Endothelial cell of umbilical vein (primary cell): ENCODE results near the gene REEP3. TPM values are rescaled to one million over a fixed set of nuclear protein-coding genes. Genes with fewer than 3 reads are reported as not detected.

ENCODE experiments used
- BruUV-seq: library from RNA; stranded (reverse); fragments of 400-500 nt; replicated peaks from 2 replicates; lab custom pipeline; 2021; lab: Mats Ljungman, UMichigan
- CTCF ChIA-PET: fragments of 300-600, 350-600 bp; sonication (Branson Sonifier 250); formaldehyde crosslinking; loops from one replicate; lab custom pipeline; 2021; ENCODE audit warnings: antibody characterized with exemption, inconsistent platforms; lab: Charles Lee
- POLR2A ChIA-PET: fragments of 300-600, 350-600 bp; sonication (Branson Sonifier 250); formaldehyde crosslinking; loops from one replicate; lab custom pipeline; 2021; ENCODE audit warnings: antibody characterized with exemption, inconsistent platforms; lab: Charles Lee
- DNase-seq: peaks from one replicate; pipeline ENCODE4 v3.0.0-alpha.2; 2011; ENCODE audit warnings: low read depth, low spot score
- FAIRE-seq: peaks from 2 replicates; lab custom pipeline; 2011; peaks lifted over from hg19 to GRCh38; lab: Jason Lieb, UNC
- H2AFZ ChIP-seq: 2 replicates; pipeline ENCODE4 v1.6.0; 2012; ENCODE audit warnings: low read depth, low read length, control low read depth, inconsistent platforms
- H3K27ac ChIP-seq: 2 replicates; pipeline ENCODE4 v1.5.1; 2011; ENCODE audit warnings: low read depth, mild to moderate bottlenecking, control low read depth, low read length, moderate library complexity; ENCODE audit not compliant: insufficient read depth
- H3K27me3 ChIP-seq, 2 experiments: 2 replicates each; pipeline versions ENCODE4 v1.6.0 to v1.6.1; 2011; ENCODE audit warnings: low read length in 2 of 2, mixed read lengths in 1 of 2; ENCODE audit not compliant: control insufficient read depth in 2 of 2, insufficient read depth in 2 of 2
- H3K36me3 ChIP-seq, 2 experiments: 2 replicates in 1 of 2; 3 replicates in 1 of 2; pipeline ENCODE4 v1.5.1; 2011; ENCODE audit warnings: low read length in 2 of 2, mild to moderate bottlenecking in 1 of 2, moderate library complexity in 1 of 2; ENCODE audit not compliant: control insufficient read depth in 2 of 2, insufficient read depth in 2 of 2; ENCODE audit errors: extremely low read depth in 1 of 2
- H3K4me1 ChIP-seq: 3 replicates; pipeline ENCODE4 v1.5.1; 2011; ENCODE audit warnings: mild to moderate bottlenecking, low read length; ENCODE audit not compliant: control insufficient read depth, insufficient read depth; ENCODE audit errors: extremely low read depth
- H3K4me2 ChIP-seq: 2 replicates; pipeline ENCODE4 v1.6.1; 2011; ENCODE audit warnings: low read length, control low read depth, mixed read lengths; ENCODE audit not compliant: insufficient read depth
- H3K4me3 ChIP-seq, 3 experiments: fragments of 200-600 bp in 1 of 3; sonication (generic), shearing (Covaris generic) in 1 of 3; replicated peaks in 1 of 3; 2 replicates each; pipeline ENCODE4 v1.5.1; 2011 to 2016; ENCODE audit warnings: control low read depth in 3 of 3, low read length in 3 of 3, mild to moderate bottlenecking in 2 of 3, inconsistent platforms in 1 of 3, low read depth in 1 of 3, moderate library complexity in 1 of 3; ENCODE audit not compliant: insufficient read depth in 1 of 3
- H3K79me2 ChIP-seq: 2 replicates; pipeline ENCODE4 v1.6.0; 2012; ENCODE audit warnings: low read length, inconsistent platforms; ENCODE audit not compliant: control insufficient read depth, insufficient read depth
- H3K9ac ChIP-seq: replicated peaks from 2 replicates; pipeline ENCODE3; 2011; ENCODE audit warnings: low read length, control low read depth; ENCODE audit not compliant: insufficient read depth; ENCODE audit errors: extremely low read depth
- H3K9me1 ChIP-seq: replicated peaks from 3 replicates; pipeline ENCODE4 v1.6.0; 2011; ENCODE audit warnings: mild to moderate bottlenecking, low read length; ENCODE audit not compliant: control insufficient read depth, insufficient read depth; ENCODE audit errors: extremely low read depth
- H3K9me3 ChIP-seq: replicated peaks from 2 replicates; pipeline ENCODE4 v1.5.1; 2012; ENCODE audit warnings: low read length, inconsistent platforms; ENCODE audit not compliant: control insufficient read depth, insufficient read depth
- H4K20me1 ChIP-seq: replicated peaks from 2 replicates; pipeline ENCODE3; 2011; ENCODE audit warnings: mild to moderate bottlenecking, low read length; ENCODE audit not compliant: control insufficient read depth, insufficient read depth; ENCODE audit errors: extremely low read depth
- CTCF ChIP-seq, 2 donors: IDR thresholded peaks; 1 replicate in 1 of 2; 2 replicates in 1 of 2; pipeline ENCODE4 v1.5.1; 2011; ENCODE audit warnings: low read length in 2 of 2, mild to moderate bottlenecking in 2 of 2, moderate library complexity in 2 of 2, control low read depth in 1 of 2, inconsistent platforms in 1 of 2, low read depth in 1 of 2; ENCODE audit not compliant: insufficient read depth in 1 of 2; ENCODE audit errors: extremely low read depth in 1 of 2
- EZH2 ChIP-seq: IDR thresholded peaks from 2 replicates; pipeline ENCODE4 v1.6.1; 2012; ENCODE audit warnings: borderline replicate concordance, low read depth, mild to moderate bottlenecking, moderate library complexity, low read length, inconsistent platforms; ENCODE audit not compliant: severe bottlenecking
- FOS ChIP-seq: IDR thresholded peaks from 2 replicates; pipeline ENCODE4 v1.6.1; 2011; ENCODE audit warnings: mild to moderate bottlenecking, low read length, moderate library complexity, borderline replicate concordance; ENCODE audit not compliant: insufficient read depth
- GATA2 ChIP-seq: IDR thresholded peaks from 2 replicates; pipeline ENCODE4 v1.7.0; 2011; ENCODE audit warnings: low read depth, mild to moderate bottlenecking, moderate library complexity, mixed read lengths, low read length; ENCODE audit not compliant: insufficient read length, insufficient read depth
- JUN ChIP-seq: IDR thresholded peaks from 2 replicates; pipeline ENCODE4 v1.6.1; 2011; ENCODE audit warnings: borderline replicate concordance, low read depth; ENCODE audit not compliant: insufficient read length, insufficient read depth
- MYC ChIP-seq: IDR thresholded peaks from one replicate; pipeline ENCODE4 v1.6.1; 2011; ENCODE audit warnings: mild to moderate bottlenecking, low read depth, low read length
- POLR2A ChIP-seq: IDR thresholded peaks from 2 replicates; pipeline ENCODE4 v1.6.1; 2012; ENCODE audit warnings: low read depth, mild to moderate bottlenecking, control low read depth, low read length
- POLR2AphosphoS5 ChIP-seq: IDR thresholded peaks from 2 replicates; pipeline ENCODE4 v1.6.1; 2012; ENCODE audit warnings: low read depth, mild to moderate bottlenecking, control low read depth, low read length, moderate library complexity; ENCODE audit not compliant: insufficient read depth
- dilution Hi-C: fragments of 300-500 bp; cut with MboI; formaldehyde crosslinking; loops from one replicate; pipeline ENCODE4 v1.15.0; 2019; ENCODE audit warnings: low sequenced_read_pairs; ENCODE audit not compliant: extremely low pct_ligation_motif_present
- intact Hi-C: fragments of 100-400 bp; cut with micrococcal nuclease; formaldehyde crosslinking; loops from one replicate; pipeline ENCODE4 v1.10.0; 2022
- polyA plus RNA-seq, 4 experiments: library from polyadenylated mRNA; depleted of rRNA in 3 of 4; stranded (reverse) in 3 of 4; unstranded in 1 of 4; fragments of >200 nt; gene quantifications; 2 replicates each; pipeline versions ENCODE4 v1.2.1 to v1.2.3, GENCODE V29; 2011 to 2012; ENCODE audit warnings: missing spikeins in 1 of 4
- total RNA-seq: library from RNA; stranded (reverse); gene quantifications from 2 replicates; pipeline ENCODE4 v1.2.3, GENCODE V29; 2021
- TF ChIP-seq, protein P1 (sequence below): IDR thresholded peaks from 2 replicates; pipeline ENCODE4 v1.6.1; 2011; ENCODE audit not compliant: insufficient read depth, insufficient read length

REEP3 gene
- total and polyA plus RNA-seq, 2 donors (not counting 3 experiments of a cell fraction or from before 2014, with no cell fraction given), result 12.3 to 48.3 TPM

DNA sequence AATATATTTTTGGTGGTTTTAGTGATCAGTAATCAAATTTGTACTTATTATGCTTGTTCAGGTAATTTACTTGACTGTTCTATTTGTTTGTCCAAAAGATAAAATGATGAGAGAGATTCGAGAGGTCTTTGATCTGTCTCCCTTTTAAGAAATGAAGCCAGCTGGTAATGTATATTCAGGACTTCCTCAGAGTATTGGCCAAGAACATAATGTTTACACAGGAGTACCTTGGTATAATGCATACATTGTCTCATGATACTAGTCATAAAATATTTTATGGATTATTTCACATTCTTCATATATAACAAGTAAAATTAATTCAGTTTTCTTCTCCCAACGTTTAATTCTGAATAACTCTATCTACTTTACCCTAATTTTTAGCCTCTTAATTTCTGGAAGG is 100.9 kb downstream of the REEP3 start:
- intact Hi-C loops, result no loop called here
- peaks cover under 1% of the 10 kb centered on the region for H3K4me1 ChIP-seq
- H3K36me3 ChIP-seq, result no peaks in the 10 kb centered on the region
- H3K4me2 ChIP-seq, result no peak overlapping the region
- POLR2A ChIA-PET, result no interaction called here
- peaks cover 2% of the 10 kb centered on the region for H4K20me1 ChIP-seq
- H3K27me3 ChIP-seq, result no peaks in the 10 kb centered on the region
- H3K79me2 ChIP-seq, result no peaks in the 10 kb centered on the region
- DNase-seq, result no peak
- dilution Hi-C loops, result no loop called here
- no peak overlapping the region for H2AFZ ChIP-seq
- H3K27ac ChIP-seq, result no peak overlapping the region
- no TSS peak for BruUV-seq
- no peak for FAIRE-seq
- CTCF ChIA-PET, result interaction anchor here (1.0 to 1.5 kb wide), 4 partner anchors 12 to 455 kb away, joined by 3 to 7 read pairs (median 4); no protein-coding TSS in a partner anchor
- no peaks in the 10 kb centered on the region for H3K9me3 ChIP-seq
- TF ChIP-seq POLR2A (no peak), EZH2 (no peak), POLR2AphosphoS5 (no peak), JUN (no peak), FOS (no peak), CTCF (IDR thresholded peaks at IDR 0.05; ENCODE audit: extremely low read depth in 1 of 2, insufficient read depth in 1 of 2, low read depth in 1 of 2, low read length in 2 of 2) (no peak), MYC (no peak), GATA2 (no peak)
- TF ChIP-seq, protein P1, sequence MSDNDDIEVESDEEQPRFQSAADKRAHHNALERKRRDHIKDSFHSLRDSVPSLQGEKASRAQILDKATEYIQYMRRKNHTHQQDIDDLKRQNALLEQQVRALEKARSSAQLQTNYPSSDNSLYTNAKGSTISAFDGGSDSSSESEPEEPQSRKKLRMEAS, result no peak
- no peak overlapping the region for H3K9ac ChIP-seq
- no peak overlapping the region for H3K4me3 ChIP-seq
- no peaks in the 10 kb centered on the region for H3K9me1 ChIP-seq
